ENCODE results near the gene GOLM1. TPM values are rescaled to one million over a fixed set of nuclear protein-coding genes. Genes with fewer than 3 reads are reported as not detected.

Gene GOLM1
- total RNA-seq, 2 experiments from 2014 or later, result 2.7 TPM

DNA sequence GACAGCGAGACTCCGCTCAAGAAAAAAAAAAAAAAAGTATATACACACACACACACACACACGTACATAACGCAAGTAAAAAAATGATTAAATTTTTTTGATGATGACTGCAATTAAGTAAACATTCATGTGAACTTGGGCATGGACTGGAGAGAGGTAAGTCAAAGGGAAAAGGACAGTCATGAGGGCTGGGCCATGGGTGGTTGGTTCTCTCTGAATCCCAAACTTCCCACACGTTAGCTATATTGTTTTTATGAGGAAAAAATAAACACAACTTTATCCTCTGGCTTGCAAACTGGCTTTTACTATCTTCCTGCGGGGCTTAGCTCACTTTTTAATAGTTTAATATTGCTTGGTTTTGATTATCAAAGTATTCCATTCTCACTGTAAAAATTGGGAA is 53.7 kb downstream of the GOLM1 start:
- Mint-ChIP-seq H3K27me3 (no peaks in the 10 kb centered on the region), H3K9me3 (no peaks in the 10 kb centered on the region), H3K4me3 (no peak overlapping the region), H3K4me1 (ENCODE audit: low read depth) (no peaks in the 10 kb centered on the region), H3K27ac (no peak overlapping the region), H3K36me3 (ENCODE audit: low read depth) (no peaks in the 10 kb centered on the region)
- ChIA-PET POLR2A (no interaction called here), CTCF (no interaction called here)
- intact Hi-C loops (cut with micrococcal nuclease), result loop anchor here (10.0 kb wide), 1 partner anchor 61 kb away; no protein-coding TSS in a partner anchor
- ATAC-seq, result no peak
- no peak for DNase-seq
- TF ChIP-seq, protein P1, sequence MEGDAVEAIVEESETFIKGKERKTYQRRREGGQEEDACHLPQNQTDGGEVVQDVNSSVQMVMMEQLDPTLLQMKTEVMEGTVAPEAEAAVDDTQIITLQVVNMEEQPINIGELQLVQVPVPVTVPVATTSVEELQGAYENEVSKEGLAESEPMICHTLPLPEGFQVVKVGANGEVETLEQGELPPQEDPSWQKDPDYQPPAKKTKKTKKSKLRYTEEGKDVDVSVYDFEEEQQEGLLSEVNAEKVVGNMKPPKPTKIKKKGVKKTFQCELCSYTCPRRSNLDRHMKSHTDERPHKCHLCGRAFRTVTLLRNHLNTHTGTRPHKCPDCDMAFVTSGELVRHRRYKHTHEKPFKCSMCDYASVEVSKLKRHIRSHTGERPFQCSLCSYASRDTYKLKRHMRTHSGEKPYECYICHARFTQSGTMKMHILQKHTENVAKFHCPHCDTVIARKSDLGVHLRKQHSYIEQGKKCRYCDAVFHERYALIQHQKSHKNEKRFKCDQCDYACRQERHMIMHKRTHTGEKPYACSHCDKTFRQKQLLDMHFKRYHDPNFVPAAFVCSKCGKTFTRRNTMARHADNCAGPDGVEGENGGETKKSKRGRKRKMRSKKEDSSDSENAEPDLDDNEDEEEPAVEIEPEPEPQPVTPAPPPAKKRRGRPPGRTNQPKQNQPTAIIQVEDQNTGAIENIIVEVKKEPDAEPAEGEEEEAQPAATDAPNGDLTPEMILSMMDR (IDR thresholded peaks at IDR 0.05), result no peak

DNA sequence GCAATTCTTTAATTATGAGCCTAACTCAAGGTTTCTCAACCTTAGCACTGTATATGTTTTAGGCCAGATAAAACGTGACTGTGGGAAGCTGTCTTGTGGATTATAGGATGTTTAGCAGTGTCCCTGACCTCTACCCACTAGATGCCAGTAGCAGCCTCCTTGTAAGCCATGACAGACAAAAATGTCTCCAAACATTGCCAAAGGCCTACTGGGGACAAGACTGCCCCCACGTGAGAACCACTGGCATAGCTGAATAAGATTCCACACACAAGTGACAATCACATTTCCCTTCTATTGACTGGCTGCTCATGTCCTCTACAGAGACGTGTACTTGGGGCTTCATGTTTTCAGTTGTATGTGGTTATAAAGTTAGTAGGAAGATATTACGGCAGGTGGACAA is 55.4 kb downstream of the GOLM1 start:
- H3K4me3 Mint-ChIP-seq, result no peak overlapping the region
- no peaks in the 10 kb centered on the region for H3K36me3 Mint-ChIP-seq (ENCODE audit: low read depth)
- ChIA-PET POLR2A (no interaction called here), CTCF (no interaction called here)
- TF ChIP-seq, protein P1 (IDR thresholded peaks at IDR 0.05), result no peak
- H3K27ac Mint-ChIP-seq, result no peak overlapping the region
- intact Hi-C loops (cut with micrococcal nuclease), result loop anchor here (10.0 kb wide), 1 partner anchor 59 kb away; no protein-coding TSS in a partner anchor
- no peaks in the 10 kb centered on the region for H3K27me3 Mint-ChIP-seq
- H3K4me1 Mint-ChIP-seq (ENCODE audit: low read depth), result no peaks in the 10 kb centered on the region
- ATAC-seq, result no peak
- DNase-seq, result no peak
- no peaks in the 10 kb centered on the region for H3K9me3 Mint-ChIP-seq

DNA sequence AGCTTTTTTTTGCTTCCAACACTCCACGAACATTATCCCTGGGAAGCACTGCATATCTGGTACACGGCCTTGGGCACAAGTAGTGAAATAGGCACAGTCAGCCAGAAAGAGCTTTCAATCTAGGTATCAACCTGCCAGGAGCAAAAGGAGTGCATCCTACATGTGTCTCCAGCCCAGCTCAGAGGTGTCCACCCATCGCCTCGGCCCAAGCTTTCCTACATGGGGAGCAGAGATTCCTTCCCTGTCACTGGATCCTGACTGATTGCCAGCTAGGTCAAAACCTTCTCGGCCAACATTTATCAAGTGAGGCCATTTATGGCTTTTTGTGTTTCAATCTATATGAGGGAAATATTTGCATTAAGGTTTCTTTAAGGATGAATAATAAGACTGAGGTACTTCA is 55.8 kb downstream of the GOLM1 start:
- ChIA-PET CTCF (no interaction called here), POLR2A (no interaction called here)
- intact Hi-C loops (cut with micrococcal nuclease), result loop anchor here (10.0 kb wide), 1 partner anchor 59 kb away; no protein-coding TSS in a partner anchor
- no peak for ATAC-seq
- Mint-ChIP-seq H3K4me3 (no peak overlapping the region), H3K9me3 (no peaks in the 10 kb centered on the region), H3K27me3 (no peaks in the 10 kb centered on the region), H3K27ac (no peak overlapping the region), H3K4me1 (ENCODE audit: low read depth) (no peaks in the 10 kb centered on the region), H3K36me3 (ENCODE audit: low read depth) (no peaks in the 10 kb centered on the region)
- no peak for DNase-seq
- TF ChIP-seq, protein P1 (IDR thresholded peaks at IDR 0.05), result no peak

DNA sequence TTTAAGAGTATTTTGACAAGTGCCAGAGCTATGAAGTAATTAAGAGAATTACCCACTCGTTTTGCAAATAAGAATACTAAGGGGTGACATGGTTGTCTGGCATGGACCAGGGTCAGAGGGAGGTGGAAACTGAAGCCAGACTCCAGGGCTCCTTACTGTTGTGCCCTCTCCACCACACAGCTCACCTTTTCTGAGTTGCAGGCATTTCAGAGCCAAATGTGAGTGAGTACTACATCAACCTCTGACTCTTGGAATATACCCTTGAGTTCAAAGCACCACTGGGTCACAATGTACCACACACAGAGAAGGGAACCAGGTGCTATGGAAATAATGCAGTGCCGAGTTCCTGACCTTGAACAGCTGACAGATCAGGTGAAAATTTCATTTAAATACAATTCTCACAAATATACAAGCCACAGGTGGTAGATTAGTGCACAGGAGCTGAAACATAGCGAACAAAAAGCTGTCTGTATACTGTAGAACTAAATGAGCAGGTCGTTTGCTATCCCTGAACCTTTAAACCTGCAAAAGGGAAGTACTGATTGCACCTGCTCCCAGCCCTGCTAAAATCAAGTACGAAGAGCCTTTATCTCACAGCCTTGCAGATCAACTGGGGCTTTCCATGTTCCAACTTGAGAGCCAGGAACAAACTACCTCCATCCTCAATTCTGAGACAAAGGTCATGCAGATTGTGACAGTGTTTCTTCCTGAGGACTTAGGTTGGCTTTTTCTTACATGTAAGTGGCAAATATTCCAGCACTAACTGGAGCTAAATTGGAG is 57.0 kb downstream of the GOLM1 start:
- intact Hi-C loops (cut with micrococcal nuclease), result loop anchor here (10.0 kb wide), 1 partner anchor 58 kb away; no protein-coding TSS in a partner anchor
- Mint-ChIP-seq H3K4me1 (ENCODE audit: low read depth) (no peaks in the 10 kb centered on the region), H3K36me3 (ENCODE audit: low read depth) (no peaks in the 10 kb centered on the region), H3K9me3 (no peaks in the 10 kb centered on the region), H3K27ac (no peak overlapping the region), H3K27me3 (peaks cover 2% of the 10 kb centered on the region), H3K4me3 (no peak overlapping the region)
- ATAC-seq (no peak), DNase-seq (no peak)
- ChIA-PET CTCF (no interaction called here), POLR2A (no interaction called here)
- TF ChIP-seq, protein P1 (IDR thresholded peaks at IDR 0.05), result no peak

DNA sequence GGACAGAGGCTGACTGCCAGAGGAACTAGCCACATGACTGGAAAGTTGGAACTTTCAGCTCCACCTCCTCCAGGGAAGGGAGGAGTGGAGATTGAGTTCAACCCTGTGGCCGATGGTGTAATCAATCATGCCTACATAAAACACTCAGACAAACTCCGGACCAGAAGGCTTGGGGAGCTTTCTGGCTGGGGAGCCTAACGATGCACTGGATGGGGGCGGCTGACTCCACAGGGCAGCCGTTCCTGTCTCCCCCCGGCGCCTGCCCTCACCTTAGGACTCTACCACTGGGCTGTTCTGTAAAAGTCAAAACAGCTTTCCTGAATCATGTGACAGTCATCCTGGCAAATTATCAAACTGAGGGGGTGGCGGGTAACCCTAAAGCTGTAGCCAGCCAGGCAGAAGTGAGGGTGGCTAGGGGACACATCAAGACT is 58.0 kb downstream of the GOLM1 start:
- ATAC-seq, result no peak
- POLR2A ChIA-PET, result no interaction called here
- CTCF ChIA-PET, result no interaction called here
- Mint-ChIP-seq H3K4me3 (no peak overlapping the region), H3K27ac (no peak overlapping the region), H3K9me3 (no peaks in the 10 kb centered on the region), H3K36me3 (ENCODE audit: low read depth) (no peaks in the 10 kb centered on the region), H3K4me1 (ENCODE audit: low read depth) (no peaks in the 10 kb centered on the region), H3K27me3 (peaks cover 2% of the 10 kb centered on the region)
- intact Hi-C loops (cut with micrococcal nuclease), result loop anchor here (10.0 kb wide), 1 partner anchor 57 kb away; no protein-coding TSS in a partner anchor
- TF ChIP-seq, protein P1 (IDR thresholded peaks at IDR 0.05), result no peak
- DNase-seq, result no peak
